HG03280 (cell line): ENCODE measurements around the gene CTU1.

Experiments used
- ATAC-seq: cut with Tn5 transposase; IDR thresholded peaks from one replicate; pipeline ENCODE4 v1.9.1; 2021; ENCODE audit warnings: mild to moderate bottlenecking, moderate library complexity; ENCODE audit not compliant: unreplicated experiment

CTU1 gene

DNA sequence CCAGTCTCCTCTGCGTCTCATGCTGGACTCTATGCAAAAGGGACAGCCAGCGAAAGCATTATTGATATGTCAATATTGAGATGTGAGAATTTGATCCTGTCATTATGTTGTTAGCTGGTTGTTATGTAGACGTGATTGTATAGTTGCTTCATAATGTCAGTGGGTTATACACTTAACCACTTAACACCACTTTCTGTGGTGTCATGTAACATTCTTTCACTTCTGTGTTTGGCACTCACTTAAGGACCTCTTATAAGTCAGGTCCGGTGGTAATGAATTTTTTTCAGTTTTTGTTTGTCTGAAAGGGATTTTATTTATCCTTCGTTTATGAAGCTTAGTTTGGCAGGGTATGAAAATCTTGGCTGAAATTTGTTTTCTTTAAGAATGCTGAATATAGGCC is 26.8 kb upstream of the CTU1 start:
- no peak for ATAC-seq

DNA sequence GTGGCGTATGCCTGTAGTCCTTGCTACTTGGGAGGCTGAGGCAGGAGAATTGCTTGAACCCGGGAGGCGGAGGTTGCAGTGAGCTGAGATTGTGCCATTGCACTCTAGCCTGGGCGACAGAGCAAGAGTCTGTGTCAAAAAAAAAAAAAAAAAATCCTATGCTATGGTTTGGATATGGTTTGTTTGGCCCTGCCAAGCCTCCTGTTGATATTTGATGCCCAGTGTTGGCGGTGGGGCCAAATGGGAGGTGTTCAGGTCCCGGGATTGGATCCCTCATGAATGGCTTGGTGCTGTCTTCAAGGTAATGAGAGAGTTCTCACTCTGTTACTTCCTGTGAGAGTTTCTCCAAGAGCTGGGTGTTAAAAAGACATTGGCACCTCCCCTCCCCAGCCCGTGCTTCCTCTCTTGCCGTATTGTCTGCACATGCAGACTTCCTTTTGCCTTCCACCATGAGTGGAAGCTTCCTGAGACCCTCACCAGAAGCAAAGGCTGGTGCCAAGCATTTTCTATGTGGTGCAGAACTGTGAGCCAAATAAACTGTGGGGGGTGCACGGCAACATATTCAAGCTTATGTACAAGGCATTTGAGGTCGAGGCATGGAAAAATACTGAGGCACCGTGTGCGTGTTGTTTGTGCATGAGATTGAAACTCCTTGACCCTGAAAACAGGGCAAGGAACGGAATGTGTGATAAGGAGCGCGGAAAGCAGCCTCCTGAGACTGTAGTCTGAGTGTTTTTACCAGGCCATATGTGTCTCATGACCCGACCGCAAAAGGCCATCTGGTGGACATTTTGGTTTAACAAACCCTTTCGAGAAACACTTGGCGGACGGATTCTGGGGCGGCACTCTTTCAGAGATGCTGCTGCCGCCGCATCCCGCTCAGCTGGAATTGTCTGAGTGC is 23.8 kb upstream of the CTU1 start:
- ATAC-seq = no peak

DNA sequence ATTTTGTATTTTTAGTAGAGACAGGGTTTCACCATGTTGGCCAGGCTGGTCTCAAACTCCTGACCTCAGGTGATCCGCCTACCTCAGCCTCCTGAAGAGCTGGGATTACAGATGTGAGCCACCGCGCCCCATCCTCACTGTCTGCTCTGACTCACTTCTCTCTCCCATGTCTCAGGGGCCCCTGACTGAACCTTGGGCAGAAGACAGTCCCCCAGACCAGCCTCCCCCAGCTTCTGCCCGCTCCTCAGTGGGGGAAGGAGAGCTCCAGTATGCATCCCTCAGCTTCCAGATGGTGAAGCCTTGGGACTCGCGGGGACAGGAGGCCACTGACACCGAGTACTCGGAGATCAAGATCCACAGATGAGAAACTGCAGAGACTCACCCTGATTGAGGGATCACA is 21.5 kb upstream of the CTU1 start:
- no peak for ATAC-seq

DNA sequence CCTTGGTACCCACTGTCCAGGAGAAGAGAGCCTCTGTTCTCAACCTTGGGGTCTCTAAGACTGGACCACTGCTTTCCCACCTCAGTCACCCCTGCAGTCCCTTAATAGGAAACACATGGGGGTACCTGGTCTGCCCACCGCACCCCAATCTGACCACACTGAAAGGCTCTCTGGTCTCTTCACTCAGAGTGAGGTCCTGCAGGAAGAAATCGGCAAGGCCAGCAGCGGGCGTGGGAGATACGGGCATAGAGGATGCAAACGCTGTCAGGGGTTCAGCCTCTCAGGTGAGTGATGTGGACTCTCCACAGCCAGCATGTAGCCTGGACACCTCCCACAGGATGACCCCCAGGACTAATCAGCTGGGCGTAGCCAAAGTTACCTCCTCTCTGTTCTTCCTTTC is 20.0 kb upstream of the CTU1 start:
- ATAC-seq = no peak

DNA sequence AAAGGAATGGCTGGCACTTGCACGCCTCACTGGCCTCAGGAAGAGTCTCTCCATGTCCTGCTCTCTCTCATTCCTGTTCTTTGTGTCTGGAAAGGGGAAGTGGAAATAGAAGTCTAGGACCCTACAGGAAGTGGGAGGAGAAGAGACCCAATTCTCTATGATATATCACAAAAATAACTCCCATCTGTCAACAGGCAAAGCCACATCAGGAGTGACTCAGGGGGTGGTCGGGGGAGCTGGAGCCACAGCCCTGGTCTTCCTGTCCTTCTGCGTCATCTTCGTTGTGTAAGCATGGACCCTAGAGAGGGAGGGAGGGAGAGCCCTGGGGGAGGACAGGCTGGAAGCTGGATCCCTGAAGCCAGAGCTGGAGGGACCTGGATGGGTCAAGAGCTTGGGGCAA is 19.5 kb upstream of the CTU1 start:
- ATAC-seq = no peak

DNA sequence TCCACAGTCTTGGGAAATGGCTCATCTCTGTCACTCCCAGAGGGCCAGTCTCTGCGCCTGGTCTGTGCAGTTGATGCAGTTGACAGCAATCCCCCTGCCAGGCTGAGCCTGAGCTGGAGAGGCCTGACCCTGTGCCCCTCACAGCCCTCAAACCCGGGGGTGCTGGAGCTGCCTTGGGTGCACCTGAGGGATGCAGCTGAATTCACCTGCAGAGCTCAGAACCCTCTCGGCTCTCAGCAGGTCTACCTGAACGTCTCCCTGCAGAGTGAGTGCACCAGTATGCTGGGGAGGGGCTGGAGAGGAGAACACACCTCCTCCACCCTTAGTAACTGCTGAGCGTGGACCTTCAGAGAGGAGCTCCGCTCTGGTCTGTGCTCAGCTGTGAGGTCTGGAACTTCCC is 18.8 kb upstream of the CTU1 start:
- ATAC-seq = no peak

DNA sequence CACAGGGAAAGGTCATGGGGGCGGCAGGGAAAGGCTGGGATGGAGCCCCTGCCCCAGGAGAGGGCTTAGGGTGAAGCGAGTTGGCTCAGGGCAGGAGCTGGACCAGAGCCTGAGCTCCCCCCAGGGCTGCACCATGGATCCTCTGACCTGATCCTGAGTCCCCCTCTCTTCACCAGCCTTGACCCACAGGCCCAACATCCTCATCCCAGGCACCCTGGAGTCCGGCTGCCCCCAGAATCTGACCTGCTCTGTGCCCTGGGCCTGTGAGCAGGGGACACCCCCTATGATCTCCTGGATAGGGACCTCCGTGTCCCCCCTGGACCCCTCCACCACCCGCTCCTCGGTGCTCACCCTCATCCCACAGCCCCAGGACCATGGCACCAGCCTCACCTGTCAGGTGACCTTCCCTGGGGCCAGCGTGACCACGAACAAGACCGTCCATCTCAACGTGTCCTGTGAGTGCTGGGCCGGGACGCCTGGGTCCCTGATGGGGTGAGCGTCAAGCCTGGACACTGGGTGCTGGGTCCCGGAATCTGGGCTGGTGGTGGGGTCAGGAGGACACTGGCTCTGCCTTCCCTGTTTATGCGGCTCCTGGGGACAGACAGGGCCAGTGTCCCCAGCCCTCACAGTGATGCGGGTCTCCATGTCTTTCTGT is 17.3 kb upstream of the CTU1 start:
- ATAC-seq = no peak

DNA sequence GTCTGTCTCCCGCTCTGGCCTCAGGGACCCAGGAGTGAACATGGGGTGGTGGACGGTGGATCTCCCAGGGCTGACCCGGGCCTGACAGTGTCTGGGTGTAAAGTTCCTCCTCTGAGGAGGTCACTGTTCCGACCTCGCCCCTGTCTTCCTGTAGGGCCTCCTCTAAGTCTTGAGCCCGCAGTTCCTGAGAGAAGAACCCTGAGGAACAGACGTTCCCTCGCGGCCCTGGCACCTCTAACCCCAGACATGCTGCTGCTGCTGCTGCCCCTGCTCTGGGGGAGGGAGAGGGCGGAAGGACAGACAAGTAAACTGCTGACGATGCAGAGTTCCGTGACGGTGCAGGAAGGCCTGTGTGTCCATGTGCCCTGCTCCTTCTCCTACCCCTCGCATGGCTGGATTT is 16.5 kb upstream of the CTU1 start, which contains the start of gene SIGLEC9:
SIGLEC9 (plus strand) TSS at position 178 of the 400 bp plus-strand sequence; CDS start at position 247, 69 bp downstream.
- ATAC-seq = no peak

DNA sequence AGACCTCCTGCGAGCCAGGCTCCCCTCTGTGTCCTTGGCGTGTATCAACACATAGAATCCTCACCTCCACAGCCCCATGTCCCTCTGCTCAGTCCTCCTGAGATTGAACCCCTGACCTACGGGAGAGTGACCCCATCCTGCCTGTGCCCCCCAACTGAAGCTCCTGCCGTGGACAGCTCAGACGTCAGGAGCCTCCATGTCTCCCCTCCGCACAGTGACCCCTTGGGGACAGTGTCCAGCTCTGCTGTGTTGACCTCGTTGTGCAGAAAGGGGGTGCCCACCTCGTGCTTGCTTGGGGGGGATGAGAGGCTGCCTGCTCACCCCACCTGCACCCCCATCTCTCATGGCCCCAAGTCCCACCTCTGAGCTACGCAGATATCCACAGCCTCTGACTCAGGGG is 16.0 kb upstream of the CTU1 start:
- no peak for ATAC-seq

DNA sequence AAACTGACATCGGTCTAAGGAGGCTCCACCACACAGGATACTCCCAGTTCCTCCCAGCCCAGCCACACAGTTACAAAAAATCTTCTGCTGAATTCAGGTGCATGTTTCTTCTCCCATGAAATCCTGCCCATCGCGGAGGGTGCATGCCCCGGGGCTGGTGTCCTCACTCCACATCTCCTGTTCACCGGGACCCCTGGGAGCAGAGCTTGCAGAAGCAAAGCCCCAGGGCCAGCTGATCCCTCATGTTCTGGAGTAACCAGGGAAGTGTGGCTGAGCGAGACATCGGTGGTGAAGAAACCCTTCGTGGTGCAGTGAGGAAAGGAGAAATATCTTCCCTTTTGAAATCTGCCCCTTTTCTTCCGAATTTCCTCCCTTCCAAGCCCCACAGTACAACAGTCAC is 15.6 kb upstream of the CTU1 start:
- no peak for ATAC-seq

DNA sequence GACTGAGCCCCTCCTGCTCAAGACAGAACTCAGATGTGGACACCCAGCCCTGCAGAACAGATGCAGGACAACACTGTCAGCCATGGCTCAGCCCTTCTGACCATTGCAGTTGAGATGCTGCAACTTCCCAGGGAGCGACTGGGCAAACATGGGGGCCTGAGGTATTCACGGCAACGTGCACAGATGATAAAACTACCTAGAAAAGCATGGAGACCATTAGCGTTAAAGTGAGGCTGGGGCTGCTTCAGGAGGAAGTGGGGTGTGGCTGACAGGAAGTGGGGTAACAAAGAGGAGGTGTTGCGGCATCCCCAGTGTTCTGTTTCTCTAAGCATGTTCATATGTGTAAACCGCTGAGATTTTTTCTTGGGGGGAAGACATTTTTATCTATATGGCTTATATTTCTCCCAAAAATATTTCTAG is 15.2 kb upstream of the CTU1 start:
- ATAC-seq = no peak

DNA sequence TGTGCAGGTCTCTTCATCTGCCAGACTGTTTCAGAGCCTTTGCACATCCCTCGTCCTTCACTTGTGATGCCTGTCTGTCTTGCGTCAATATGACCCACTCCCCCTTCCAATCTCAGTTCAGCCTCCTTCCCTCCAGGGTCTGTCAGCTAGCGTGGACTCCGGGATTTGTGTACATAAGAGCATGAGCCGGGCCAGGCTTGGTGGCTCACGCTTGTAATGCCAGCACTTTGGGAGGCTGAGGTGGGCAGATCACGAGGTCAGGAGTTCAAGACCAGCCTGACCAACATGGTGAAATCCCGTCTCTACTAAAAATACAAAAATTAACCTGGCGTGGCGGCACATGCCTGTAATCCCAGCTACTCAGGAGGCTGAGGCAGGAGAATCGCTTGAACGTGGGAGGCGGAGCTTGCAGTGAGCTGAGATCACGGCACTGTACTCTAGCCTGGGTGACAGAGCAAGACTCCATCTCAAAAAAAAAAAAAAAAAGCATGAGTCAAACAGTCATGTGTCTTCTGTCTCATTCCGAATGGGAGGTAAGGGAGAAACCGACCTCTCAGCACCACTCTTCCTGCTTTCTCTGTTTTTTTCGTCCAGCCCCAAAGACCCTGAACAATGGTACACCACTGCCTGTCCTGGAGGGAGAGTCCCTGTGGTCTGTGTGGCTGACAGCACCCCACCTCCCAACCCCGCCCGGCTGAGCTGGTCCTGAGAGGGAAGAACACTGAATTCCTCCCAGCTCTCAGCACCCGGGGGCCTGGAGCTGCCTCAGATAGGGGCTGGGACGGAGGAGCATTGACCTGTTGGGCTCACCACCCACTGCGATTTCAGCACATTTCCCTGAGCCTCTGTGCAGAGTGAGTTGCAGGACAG is 14.1 kb upstream of the CTU1 start:
- no peak for ATAC-seq

DNA sequence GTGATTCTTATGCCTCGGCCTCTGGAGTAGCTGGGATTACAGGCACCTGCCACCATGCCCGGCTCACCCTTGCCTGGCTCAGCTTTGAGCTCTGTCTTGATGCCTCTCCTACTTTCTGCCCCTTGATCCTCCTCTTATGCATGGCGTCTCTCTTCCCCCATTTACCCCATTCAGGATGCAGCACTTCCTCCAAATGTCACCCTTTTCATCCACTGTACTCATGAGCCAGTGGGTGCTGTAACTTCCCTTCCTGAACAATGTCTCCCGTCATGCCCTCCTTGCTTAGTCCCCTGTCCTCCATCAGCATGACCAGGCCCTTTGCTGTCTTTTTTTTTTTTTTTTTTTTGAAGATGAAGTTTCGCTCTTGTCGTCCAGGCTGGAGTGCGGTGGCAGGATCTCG is 13.0 kb upstream of the CTU1 start:
- ATAC-seq = no peak

DNA sequence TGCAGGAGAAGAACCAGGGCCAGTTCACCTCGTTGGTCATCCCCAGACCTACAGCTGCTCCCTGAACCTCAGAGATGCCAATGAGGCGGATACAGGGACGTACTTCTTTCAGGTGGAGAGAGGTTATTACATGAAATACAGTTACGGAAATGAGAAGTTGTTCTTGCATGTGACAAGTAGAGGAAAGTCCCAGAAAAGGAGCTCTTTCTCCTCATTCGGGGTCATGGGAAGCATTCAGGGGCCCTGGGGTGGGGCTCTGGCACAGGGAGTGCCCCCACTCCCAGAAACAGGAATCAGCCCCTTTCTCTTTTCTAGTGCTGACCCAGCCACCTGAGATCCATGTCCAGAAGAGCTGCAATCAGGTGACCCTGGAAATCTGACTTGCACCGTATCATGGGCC is 12.0 kb upstream of the CTU1 start:
- ATAC-seq = no peak

DNA sequence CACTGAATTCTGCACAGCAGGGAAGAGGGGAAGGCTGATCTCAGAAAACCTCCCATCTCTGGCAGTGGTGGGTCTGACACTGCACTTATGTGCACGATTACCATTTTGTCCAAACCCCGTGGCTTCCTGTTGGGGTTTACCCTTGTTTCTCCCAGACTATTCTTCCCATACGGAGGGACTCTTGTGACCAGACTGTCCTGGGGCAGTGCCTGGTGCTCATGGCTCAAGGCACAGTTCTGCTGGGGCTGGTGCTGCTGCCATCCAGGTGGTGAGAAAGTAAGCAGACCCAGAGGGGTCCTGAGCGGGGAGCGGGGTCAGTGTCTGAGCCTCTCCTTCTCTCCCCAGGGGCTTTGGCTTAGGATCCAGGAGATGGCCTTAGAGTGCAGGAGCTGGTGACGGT is 11.4 kb upstream of the CTU1 start:
- no peak for ATAC-seq

DNA sequence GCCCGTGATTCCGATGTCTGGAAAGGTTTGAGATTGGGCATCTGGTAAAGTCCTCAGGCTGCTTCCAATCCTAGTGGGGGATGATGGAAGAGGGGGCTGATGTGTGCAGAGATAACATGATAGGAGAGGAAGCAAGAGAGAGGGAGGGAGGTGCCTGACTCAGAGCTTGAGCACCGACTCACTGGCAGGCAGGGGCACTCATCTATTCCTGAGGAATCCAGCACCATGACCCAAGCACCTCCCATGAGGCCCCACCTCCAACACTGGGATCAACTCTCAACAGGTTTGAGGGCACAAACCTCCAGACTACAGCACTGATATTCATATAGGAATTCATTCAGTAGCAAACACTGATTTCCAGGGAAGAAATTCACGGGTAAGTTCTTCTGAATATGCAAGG is 10.9 kb upstream of the CTU1 start:
- ATAC-seq = no peak

DNA sequence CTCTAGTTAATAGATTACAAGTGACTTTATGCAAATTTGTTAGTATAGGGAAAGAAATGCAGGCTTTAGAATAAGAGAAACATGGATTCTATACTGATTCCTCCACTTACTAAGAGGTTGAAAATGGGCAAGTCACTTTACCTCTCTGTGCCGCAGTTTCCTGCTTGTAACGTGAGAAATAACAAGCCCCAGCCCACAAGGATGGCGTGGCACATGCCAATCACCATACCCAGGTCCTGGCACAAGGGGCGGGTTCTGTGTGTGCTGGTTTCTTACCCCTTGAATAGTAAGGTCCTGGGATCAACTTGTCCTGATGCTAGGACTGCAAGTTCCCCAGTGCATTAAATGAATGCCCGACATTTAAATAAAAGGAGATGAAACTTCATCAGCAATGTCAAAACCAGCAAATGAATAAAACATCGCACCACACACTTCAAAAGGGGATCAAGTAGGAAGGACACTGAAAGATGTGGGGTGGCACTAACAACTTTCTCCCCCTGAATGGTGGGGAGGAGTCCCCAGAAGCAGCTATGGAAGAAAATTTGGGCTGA is 8.6 kb upstream of the CTU1 start:
- ATAC-seq = no peak

DNA sequence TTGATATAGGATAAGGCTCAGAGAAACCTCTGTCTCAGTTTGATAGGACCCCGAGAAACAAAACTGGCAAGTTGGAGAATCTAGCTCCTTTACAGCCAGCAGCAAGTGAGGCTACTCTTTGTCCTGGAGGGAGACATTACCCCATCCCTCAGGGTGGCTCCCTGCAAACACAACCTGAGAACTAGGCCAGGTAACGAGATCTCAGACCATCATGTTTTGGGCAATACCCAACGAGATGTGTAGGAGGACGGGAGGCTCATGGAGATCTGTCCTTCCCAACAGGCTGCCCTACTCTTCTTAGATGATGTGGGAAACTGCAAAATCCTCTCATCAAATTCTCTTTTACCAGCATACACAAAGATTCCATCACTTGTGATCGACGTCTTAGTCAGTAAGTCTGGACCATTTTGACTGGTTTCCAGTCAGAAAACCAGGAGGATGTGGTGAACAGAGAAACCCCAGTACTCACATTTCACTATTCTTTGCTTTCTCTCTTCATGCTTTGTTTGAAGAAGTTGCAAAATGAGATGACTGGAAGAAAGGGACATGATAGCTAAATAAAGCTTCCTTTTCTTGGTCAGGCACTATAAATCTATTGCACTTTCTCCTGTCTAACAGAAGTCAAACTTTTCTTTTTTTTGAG is 6.0 kb upstream of the CTU1 start:
- no peak for ATAC-seq

DNA sequence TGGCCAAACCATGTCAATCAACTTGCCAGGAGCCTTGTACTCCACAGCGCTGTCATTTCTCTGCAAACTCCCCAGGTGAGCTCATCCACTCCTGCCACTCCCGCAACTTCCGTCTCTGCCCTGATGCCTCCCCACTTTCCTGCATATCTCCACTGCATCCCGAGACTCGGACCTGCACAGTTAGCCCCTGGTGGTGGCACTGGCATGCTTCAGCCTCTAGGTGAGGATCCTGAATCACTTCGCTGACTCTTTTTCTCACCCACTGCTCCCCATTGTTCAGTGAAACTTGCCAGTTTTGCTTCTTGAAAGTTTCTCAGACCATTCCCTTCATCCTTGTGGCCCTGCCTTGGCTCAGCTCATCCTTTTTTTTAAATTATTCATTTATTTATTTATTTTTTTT is 3.4 kb upstream of the CTU1 start:
- no peak for ATAC-seq

DNA sequence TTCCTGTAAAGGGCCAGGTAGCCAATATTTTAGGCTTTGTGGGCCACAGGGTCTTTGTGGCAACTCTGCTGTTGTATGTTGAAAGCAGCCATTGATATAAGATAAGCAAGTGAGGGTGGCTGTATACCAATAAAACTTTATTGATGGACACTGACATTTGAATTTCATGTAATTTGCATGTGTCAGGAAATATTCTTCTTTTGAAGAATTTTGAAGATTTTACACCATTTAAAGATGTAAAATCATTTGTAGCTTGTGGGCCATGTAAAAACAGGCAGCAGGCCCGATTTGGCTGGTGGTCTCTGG is 2.4 kb upstream of the CTU1 start:
- ATAC-seq = no peak

DNA sequence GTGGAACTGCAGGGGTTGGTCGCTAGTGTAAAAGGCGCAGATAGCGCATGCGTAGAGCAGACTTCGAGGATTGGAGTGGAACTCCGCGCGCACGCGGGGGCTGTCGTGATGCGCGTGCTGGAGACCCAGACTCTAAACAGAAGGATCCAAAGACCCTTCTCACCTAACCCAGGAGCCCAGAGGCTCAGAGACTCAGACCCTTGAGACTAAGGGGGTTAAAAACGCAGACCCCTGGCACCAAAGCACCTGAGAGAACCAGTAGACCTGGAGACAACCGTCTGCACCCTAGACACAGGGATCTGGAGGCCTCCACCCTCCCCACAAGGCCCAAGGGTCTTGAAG is 567 bp upstream of the CTU1 start:
- ATAC-seq = peak; percentile 28
